SH-SY5Y (cell line): ENCODE measurements around the gene PMAIP1.

Experiments used
- GATA2 ChIP-seq: IDR thresholded peaks from 2 replicates; pipeline ENCODE4 v1.6.1; 2011; ENCODE audit warnings: mild to moderate bottlenecking, low read depth, low read length
- GATA3 ChIP-seq: IDR thresholded peaks from 2 replicates; pipeline ENCODE4 v1.6.1; 2011; ENCODE audit warnings: low read depth, mild to moderate bottlenecking, low read length, moderate library complexity

GRCh38 chr18:59941331-59941730, 41.5 kb downstream of the PMAIP1 start:
- TF ChIP-seq GATA2 = no peak
- TF ChIP-seq GATA3 = no peak
